ENCODE measurements around the gene TOMM20.
A peak's percentile ranks its signal among the peaks of the same experiment; 100 is the strongest.
"Not testable (repeated sequence)": the region's sequence is repeated elsewhere in the genome, so short reads cannot be mapped to it uniquely, and the experiment has no call there.

The TOMM20 gene

DNA sequence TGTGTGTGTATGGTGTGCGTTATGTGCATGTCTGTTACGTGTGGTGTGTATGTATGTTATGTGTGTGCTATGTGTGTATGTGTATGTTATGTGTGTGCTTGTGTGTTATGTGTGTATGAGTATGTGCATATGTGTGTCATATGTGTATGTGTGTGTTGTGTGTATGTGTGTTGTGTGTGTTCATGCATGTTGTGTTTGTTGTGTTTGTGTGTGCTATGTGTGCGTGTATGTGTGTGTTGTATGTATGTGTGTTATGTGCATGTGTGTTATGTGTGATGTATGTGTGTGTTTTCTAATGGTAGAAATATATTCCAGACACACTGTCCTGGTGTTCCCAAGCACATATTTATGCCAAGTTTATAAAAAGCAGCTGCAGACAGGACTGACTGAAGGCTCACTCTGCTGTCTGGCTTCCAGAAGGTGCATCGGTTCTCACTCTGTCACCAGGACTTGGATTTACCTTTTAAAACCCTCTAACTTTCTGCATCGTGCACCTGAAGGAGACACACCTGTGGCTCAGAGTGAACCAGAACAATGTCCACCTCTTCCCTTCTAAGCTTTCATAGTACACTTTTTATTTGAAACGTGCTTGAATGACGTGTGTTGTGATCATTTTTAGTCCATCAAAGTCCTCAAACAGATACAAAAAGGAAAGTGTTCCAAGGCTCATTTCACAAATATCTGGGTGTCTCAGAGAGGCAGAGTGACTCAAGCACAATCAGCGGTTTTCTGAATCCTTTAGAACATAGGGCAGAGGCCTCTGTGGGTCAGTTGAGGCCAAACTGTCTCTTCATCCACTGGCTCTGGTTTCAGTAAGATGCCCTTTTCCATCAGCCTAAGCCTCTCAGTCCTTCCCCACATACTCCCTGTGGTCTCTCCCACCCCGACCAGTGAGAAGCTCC is 49.9 kb downstream of the TOMM20 start:
- DNase-seq (ENCODE audit: low spot score) = no peak

DNA sequence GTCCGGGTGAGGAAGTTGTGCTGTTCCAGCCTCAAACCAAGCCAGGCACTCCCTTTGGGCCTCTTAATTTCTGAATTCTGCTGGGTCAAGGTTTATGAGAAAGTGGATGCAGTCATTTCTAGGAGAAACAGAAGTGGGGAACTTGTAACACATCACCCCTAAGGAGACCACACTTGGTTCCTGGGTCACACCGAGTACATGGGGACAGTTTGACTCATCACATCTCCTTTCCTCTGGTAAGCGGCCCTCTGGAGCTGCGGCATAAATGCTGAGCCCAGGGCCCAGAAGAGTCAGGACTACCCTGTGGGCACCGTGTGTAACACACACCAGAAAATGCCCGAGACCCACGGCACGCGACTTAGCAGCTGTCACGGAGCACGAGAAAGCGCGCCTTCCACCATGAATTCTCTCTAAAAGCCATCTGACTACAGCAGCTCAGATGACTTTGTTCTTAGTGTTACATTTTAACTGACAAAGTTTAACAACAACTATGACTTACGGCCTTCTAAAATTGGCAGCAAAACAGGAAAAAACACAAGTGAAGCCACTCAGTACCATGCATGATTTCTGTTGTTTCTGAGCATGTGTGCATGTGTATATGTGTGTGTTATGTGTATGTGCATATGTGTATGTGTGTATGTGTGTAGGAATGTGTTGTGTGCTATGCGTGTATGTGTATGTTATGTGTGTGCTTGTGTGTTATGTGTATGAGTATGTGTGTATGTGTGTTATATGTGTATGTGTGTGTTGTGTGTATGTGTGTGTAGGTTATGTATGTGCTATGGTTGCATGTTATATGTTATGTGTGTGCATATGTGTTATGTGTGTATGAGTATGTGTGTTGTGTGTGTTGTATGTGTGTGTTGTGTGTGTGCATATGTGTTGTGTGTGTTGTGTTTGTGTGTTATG is 50.8 kb downstream of the TOMM20 start:
- DNase-seq (ENCODE audit: low spot score) = no peak

DNA sequence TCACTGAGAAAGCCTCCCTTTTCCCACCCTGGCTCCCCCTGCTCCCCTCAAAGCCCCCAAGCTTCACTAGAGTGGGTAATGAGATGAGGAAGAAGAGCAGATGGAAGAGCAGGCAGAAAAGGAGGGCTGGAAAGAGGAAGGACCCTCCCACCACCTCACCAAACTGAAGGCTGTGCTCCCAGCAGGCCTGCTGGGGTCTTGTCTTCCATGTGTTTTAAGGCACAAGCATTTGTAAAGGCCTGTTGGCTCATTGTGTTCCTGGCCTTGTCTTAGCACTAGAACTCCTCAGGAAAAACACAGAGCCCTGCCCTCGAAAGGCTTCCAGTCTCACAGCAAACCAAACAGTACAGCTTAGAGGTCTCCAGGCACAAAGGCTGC is 51.5 kb downstream of the TOMM20 start:
- no peak for DNase-seq (ENCODE audit: low spot score)

DNA sequence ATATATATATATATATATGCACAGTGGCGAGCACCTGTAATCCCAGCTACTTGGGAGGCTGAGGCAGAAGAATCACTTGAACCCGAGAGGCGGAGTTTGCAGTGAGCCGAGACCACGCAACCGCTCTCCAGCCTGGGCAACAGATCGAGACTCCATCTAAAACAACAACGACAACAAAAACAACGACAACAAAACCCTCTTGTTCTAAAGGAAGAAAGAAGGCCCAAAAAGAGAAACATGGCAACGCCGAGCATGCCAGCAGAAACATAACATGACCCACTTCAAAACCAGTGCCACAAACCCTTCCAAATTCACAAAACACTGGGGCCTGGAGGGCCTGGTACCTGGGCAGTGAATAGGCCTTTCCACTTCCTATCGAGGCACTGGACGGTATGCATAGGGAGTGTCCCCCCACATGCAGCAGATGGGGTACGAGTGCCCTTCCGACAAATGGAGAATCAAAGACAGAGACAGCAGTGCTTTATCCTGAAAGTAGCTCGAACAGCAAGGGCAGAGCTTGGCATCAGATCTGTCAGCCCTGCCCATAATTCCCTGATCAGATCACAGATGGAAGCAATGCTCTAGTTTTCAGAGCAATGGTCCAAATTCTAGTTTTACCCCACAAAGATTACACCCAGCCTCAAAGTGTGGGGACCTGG is 52.0 kb downstream of the TOMM20 start:
- DNase-seq (ENCODE audit: low spot score) = no peak

DNA sequence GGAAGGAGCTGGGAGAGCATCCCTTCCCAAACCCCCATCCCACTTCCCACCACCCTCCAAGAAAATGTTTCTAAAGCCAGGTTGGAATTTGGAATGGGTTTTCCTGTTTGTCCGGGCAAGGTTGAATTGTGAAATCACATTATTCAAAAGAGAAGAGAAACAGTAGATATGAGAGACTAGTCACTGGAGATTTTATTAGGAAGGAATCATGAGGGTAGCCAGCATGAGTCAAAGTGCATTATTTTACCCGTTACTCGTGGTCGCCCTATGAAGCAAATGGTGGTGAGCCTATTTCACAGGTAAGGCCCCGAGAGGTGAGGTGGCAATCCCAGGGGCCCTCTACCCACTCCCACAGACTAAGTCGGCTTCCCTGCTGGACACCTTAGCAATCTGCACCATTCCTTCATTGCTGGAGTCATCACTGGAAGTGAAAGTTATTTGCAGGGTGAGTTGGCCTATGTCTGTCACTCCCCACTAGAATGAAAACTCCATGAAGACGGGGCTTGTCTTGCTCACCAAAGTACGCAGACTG is 52.8 kb downstream of the TOMM20 start:
- DNase-seq (ENCODE audit: low spot score) = peak; percentile 38

DNA sequence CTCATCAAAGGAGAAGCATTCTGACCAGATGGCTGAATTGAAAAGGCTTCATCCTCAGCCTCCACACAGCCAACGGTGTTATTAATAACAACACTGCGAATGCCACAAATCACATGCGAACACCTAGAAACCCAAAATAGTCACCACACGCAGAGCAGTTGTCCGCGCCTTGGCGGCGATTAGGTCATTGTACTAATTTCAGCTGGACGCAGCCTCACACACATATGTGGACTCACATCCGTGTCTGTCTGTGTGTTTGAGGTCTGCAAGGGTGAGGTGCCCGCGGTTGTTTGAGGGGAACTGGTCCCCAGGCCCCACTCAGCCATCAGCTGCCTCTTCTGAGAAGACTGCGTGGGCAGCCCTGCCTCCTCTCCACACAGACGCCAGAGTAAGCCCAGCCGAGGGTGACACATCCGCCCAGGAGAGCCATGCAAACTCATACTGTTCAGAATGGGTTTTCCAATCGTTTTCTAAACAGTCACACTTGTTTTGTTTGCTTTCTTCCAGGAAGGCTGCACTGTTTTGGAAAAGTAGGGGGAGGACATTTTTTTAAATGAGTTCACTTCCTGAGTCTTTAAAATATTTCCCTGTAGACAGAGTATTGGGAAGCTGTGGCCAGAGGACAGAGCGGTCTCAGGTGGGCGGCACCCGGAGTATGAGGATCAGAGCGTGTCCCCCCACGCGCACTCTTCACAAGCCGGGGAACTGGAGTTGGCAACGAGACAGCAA is 53.4 kb downstream of the TOMM20 start:
- DNase-seq (ENCODE audit: low spot score) = peak; percentile 84

DNA sequence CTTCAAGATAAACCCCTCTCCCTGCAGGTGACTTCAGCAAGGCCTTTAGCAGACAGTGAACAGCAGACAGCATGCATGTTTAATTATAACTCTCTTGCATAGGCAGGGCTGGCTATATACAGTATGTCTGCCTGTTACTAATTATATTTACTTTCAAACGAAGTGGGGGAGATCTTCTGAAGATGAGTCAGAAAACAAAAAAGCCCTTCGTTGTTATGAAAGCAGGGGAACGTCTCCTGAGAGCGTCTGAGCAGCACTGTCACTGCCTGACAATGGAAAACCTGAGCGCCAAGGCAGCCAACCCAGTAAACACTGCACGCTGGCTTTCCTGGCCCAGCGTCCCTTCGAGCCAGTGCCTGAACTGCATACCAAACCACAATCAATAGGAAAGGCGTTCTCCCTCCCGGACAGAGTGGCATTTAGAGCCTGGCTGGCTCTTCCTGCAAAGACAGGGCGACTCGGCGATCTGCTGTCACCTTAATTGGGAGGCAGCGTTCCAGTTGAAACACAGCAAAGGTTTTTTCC is 54.1 kb downstream of the TOMM20 start:
- peak; percentile 87 for DNase-seq (ENCODE audit: low spot score)

DNA sequence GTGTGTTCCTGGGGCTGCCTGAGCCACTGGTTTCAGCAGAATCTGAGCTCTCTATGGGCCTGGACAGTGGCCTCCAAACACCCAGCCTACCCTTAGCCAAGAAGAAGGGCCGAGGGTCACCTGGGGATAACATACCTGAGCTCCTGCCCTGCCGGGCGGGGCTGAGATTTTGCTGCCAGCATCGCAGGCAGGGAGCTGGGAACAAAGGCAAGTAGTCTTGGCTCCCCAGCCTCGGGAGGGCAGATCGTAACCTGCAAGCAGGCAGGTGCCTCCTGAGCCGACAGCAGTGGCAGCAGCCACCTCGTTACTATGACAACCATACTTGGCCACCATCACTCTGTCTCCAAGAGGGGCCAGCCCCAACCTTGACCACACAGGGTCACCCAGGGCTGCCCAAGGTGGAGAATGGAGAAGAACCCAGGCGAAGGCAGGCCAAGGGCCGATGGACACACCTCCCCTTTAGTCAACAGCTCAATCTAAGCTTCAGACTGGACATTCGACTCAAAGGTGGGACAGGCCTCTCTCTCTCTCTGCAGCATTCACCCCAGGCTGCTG is 54.6 kb downstream of the TOMM20 start:
- peak; percentile 53 for DNase-seq (ENCODE audit: low spot score)

DNA sequence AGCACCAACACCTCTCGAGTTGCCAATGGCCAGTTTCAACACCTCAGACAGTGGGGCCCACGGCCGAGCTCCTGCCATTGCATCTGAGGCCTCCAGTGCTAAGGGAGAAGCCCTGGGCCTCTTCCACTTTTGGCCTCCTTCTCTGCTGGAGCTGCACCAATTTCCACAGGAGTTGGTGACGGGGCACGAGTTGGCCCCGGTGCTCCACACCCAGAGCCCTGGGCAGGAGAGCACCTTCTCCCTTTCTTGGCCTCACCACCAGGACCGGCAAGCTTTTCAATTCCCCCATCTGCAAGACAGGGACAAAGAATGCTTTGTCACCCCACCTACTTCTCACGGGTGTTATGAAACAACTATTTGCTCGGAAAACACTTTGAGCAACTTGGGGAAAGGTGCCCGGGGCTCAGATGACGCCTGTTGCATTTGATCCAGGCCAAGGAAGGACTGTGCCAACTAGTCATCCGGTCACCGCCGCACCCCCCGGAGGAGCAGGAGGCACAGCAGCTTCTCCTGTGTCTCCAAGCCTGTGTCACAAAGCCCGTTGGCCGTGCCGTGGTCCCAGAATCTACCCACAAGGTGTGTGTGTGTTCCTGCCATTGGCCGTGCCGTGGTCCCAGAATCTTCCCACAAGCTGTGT is 55.2 kb downstream of the TOMM20 start:
- peak; percentile 78 for DNase-seq (ENCODE audit: low spot score)

DNA sequence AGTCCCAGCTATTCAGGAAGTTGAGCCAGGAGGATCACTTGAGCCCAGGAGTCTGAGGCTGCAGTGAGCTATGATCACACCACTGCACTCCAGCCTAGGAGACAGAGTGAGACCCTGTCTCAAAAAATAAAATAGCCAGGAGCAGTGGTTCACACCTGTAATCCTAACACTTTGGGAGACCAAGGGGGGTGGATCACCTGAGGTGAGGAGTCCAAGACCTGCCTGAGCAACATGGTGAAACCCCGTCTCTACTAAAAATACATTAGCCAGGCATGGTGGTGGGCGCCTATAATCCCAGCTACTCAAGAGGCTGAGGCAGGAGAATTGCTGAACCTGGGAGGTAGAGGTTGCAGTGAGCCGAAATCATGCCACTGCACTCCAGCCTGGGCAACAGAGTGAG is 56.1 kb downstream of the TOMM20 start:
- not testable (repeated sequence) for DNase-seq (ENCODE audit: low spot score)

DNA sequence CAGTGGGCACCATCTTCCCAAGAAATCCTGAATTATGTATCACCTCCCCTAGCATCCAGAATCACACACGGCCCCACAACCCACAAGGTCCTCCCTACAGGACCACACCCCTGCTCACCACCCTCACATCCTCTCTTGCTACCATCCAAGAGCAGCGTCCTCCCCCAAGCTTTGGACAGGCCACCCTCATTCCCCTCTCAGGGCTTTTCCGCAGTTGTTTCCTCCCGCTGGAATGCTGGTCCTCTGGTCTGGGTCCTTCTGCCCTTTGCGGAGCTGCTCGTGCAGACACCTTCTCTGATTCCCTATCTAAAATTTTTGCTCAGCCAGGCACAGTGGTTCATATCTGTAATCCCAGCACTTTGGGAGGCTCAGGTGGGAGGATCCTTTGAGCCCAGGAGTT is 56.5 kb downstream of the TOMM20 start:
- DNase-seq (ENCODE audit: low spot score) = no peak

DNA sequence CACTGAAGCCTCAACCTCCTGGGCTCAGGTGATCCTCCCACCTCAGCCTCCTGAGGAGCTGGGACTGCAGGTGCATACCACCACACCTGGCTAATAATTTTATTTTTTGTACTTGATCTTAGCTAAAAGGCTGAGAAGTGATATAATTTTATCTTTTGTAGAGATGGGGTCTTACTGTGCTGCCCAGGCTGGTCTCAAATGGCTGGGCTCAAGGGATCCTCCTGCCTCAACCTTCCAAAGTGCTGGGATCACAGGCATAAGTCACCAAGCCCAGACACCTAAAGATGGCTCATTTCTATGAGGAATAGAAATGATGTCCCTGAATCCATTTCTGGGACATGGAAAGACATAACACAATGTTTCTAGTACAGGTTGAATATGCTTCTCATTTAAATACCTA is 57.8 kb downstream of the TOMM20 start:
- DNase-seq (ENCODE audit: low spot score) = no peak

DNA sequence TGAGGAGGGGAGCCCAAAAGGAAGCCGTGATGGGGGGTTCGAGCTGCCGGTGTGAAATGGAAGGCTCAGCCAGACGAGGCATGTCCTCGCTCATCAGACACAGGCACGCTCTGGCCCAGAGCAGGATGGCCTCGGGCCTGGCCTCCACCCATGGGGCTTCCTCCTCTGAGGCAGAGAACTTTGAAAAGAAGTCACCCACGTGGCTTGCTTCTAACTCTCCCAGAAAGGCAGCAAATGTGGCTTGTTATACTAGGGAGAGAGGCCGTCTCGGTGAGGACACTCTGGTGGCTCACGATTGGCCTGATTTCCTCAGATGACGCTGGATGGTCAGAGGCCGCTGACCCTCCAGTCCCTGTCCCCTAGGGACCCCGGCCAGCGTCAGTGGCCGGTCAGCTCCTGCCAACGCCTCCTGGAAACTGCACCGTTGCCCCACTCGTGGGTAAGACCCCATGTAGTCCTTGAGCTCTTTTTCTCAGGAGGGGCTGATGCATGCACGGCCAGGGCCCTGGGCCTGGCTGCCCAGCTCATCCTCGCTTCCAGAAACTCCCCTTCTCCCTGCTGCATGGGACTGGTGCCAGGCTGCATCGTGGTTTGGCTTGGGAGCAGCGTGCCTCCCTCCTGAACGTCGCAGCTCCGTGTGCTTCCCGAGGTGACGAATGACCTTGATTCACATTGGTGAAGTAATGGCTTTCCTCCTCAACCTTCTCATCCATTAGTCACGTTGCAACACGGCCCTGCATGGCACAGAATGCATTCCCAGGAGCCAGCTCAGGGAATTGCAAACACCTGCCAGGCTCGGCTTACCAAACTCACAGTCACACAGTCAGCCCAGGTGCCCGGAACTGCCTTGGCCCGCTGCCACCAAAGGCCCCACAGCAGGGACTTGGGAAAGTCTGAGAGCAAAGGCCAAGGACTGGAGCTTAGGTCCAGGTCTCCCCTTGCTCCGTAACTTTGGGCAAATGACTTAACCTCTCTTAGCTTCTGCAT is 58.8 kb downstream of the TOMM20 start:
- DNase-seq (ENCODE audit: low spot score) = peak; percentile 75

DNA sequence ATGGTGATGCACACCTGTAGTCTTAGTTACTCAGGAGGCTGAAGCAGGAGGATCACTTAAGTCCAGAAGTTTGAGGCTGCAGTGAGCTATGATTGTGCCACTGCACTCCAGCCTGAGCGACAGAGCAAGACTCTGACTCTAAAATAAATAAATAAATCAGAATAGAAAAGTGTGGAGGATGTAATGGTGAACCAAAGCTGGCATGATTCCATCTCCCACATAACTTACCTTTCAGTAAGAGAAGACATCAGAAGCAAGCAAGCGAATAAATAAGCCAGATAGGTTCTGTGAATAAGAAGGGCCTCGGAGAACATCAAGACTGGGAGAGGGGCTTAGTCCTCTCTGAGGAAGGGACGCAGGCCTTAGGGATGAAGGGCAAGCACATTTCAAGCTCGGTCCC is 59.5 kb downstream of the TOMM20 start:
- no peak for DNase-seq (ENCODE audit: low spot score)

DNA sequence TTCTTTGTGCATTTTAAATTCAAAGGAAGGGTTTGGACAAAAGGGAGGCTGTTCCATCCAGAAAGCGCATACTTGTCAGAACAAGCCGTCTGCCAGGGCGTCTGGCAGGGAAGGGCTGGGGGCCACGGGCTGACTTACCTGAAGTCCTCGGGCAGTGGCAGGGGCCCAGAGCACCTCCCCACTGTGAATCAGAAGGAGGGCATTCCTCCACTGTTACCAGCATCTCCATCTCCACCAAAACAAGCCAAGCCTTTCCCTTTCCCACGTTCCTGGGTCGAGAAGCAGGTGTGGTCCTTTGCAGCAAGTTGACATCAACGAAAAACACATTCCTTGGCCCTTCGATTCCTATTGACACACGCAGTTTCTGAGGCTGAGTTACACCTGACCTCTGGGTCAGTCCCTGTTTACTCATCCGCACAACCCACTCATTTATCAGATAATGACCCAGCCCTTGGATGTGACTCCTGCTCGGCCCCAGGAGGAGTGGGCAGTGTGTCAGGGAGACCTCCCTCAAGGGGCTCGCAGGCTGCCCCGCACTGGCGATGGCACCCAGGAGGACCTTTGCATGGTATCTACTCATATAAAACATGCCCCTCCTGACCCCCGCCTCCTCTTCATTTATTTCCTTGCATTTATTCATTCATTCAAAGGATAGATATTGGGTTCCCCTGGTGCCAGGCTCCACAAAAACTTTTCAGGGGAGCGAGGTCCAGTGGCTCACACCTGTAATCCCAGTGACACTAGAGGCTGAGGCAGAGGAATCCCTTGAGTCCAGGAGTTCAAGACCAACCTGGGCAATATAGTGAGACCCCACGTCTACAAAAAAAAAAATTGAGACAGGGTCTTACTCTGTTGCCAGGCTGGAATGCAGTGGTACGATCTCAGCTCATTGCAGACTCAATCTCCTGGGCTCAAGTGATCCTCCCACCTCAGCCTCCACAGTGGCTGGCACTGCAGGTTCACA is 60.2 kb downstream of the TOMM20 start:
- peak; percentile 74 for DNase-seq (ENCODE audit: low spot score)

DNA sequence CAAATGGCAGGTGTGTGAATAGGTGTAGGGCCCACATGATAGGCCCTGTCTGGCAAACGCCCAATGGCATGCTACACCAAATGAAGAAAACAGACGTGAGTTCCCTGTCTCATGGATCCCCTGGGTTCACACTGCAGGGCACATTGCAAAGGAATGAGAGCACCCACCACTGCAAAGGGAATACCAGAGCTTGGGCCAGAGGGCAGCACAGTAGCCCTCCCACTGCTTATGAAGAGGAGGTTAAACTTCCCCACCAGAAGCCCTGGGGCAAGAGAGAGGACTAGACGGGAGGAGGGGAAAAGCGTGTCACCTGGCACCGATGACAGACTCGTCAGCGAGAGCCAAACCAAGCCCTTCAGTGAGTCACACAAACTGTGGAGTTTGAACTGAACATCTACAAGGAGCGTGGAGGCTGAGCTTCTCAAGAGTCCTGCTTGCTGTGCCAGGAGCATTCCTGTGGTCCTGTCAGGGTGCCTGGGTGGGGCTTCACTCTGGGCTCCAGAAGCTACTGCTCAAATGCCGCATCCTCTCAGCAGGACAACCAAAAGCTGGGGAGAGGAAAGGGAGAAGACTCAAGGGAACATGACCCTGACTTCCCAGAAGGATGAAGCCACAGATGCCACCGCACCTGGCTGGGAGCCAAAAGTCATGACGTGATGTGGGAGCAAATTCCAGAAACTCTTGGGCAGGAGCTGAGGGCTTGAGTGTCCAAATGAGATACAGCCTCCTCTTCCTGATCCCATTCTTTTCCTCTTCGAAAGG is 61.1 kb downstream of the TOMM20 start:
- DNase-seq (ENCODE audit: low spot score) = peak; percentile 93

DNA sequence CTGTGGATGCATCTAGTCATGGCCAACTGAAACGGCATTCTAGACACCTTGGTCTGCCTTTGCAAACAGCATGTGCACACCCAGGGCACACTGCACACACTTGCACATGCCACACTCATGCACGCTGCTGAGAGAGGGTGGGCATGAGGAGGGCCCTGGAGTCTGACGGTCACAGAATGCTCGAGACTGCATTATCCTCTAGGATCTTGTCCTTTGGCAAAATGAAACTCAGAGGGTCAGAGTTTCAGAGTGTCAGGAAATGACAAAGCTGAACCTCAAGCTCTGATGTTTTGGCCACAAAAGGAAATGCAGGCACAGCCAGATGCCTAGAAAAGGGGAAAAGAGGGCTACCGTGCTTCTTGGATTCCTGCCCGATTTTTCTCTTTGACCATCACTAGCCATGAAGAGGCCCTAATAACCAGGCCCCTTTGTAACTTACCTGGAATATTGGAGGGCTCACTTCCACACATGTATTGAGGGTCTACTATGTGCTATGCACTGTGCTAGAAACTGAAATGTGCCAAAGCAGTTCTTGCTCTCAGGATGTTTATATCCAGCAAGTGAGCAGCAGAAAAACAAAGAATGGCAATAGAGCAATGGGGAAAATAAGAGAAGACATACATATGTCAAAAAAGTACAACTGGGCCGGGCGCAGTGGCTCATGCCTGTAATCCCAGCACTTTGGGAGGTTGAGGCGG is 65.4 kb downstream of the TOMM20 start:
- DNase-seq (ENCODE audit: low spot score) = no peak
